Vagina (tissue), 2 donors: ENCODE data around the gene ADAM20. TPM values are rescaled to one million over a fixed set of nuclear protein-coding genes. Genes with fewer than 3 reads are reported as not detected.

Experiments
- DNase-seq, 2 donors: peaks; one replicate each; pipeline ENCODE4 v3.0.0-alpha.2; 2017; ENCODE audit errors: extremely low spot score in 2 of 2
- H3K27ac ChIP-seq: fragments of 200-600 bp; sonication (generic); one replicate; pipeline ENCODE4 v1.5.1; 2019
- H3K27me3 ChIP-seq: fragments of 200-600 bp; sonication (generic); one replicate; pipeline ENCODE4 v1.5.1; 2019
- H3K36me3 ChIP-seq, 2 donors: fragments of 200-600 bp; sonication (generic); one replicate each; pipeline ENCODE4 v1.5.1; 2017 to 2019
- H3K4me1 ChIP-seq: fragments of 200-600 bp; sonication (generic); one replicate; pipeline ENCODE4 v1.5.1; 2019
- H3K4me3 ChIP-seq, 2 donors: fragments of 200-600 bp; sonication (generic); 1 replicate in 1 of 2; 2 replicates in 1 of 2; pipeline ENCODE4 v1.5.1; 2016 to 2019
- H3K9me3 ChIP-seq: fragments of 200-600 bp; sonication (generic); one replicate; pipeline ENCODE4 v1.5.1; 2019
- POLR2A ChIP-seq, 2 donors: fragments of 450-650 bp; IDR thresholded peaks; one replicate each; pipeline ENCODE4 v1.6.1; 2017; ENCODE audit warnings: antibody characterized with exemption in 2 of 2, mild to moderate bottlenecking in 2 of 2, moderate library complexity in 2 of 2
- POLR2AphosphoS5 ChIP-seq, 2 donors: sonication (generic); formaldehyde crosslinking; IDR thresholded peaks; one replicate each; pipeline ENCODE4 v1.9.0; 2017; ENCODE audit warnings: antibody characterized with exemption in 2 of 2, mild to moderate bottlenecking in 2 of 2, low read depth in 1 of 2; ENCODE audit not compliant: insufficient read depth in 1 of 2
- intact Hi-C: fragments of 100-400 bp; cut with DNase I; formaldehyde crosslinking; loops from one replicate; pipeline ENCODE4 v1.15.1; 2023
- small RNA-seq: library from RNA; depleted of rRNA; stranded (forward); fragments of <200 nt; gene quantifications from one replicate; pipeline ENCODE3, GENCODE V24; 2016
- total RNA-seq: library from RNA; depleted of rRNA; stranded (reverse); fragments of >200 nt; gene quantifications from one replicate; pipeline ENCODE4 v1.2.3, GENCODE V29; 2016
- TF ChIP-seq, protein P1 (sequence below), 3 experiments: fragments of 450-650 bp in 2 of 3; fragments of 200-600 bp in 1 of 3; sonication (generic) in 1 of 3; IDR thresholded peaks; one replicate each; pipeline ENCODE4 v1.5.1; 2017 to 2019; ENCODE audit warnings: antibody characterized with exemption in 3 of 3, mild to moderate bottlenecking in 2 of 3, moderate library complexity in 2 of 3

Gene ADAM20
- total RNA-seq, 1 donor from 2014 or later, result 1.2 TPM

- Histone ChIP-seq H3K36me3 (no peaks in the 10 kb centered on the region), H3K4me3 (no peak overlapping the region), H3K27me3 (no peaks in the 10 kb centered on the region), H3K4me1 (no peaks in the 10 kb centered on the region), H3K9me3 (no peaks in the 10 kb centered on the region), H3K27ac (no peak overlapping the region)
- DNase-seq, result no peak
- intact Hi-C loops, result no loop called here
- no peak for TF ChIP-seq POLR2A (IDR thresholded peaks at IDR 0.05)
- TF ChIP-seq POLR2AphosphoS5 (IDR thresholded peaks at IDR 0.05; ENCODE audit: insufficient read depth in 1 of 2, low read depth in 1 of 2), result no peak
- TF ChIP-seq, protein P1, sequence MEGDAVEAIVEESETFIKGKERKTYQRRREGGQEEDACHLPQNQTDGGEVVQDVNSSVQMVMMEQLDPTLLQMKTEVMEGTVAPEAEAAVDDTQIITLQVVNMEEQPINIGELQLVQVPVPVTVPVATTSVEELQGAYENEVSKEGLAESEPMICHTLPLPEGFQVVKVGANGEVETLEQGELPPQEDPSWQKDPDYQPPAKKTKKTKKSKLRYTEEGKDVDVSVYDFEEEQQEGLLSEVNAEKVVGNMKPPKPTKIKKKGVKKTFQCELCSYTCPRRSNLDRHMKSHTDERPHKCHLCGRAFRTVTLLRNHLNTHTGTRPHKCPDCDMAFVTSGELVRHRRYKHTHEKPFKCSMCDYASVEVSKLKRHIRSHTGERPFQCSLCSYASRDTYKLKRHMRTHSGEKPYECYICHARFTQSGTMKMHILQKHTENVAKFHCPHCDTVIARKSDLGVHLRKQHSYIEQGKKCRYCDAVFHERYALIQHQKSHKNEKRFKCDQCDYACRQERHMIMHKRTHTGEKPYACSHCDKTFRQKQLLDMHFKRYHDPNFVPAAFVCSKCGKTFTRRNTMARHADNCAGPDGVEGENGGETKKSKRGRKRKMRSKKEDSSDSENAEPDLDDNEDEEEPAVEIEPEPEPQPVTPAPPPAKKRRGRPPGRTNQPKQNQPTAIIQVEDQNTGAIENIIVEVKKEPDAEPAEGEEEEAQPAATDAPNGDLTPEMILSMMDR (IDR thresholded peaks at IDR 0.05), result no peak
Measured at GRCh38 chr14:70473825-70474224, 61.0 kb downstream of the ADAM20 start.

Small RNA genes lying within 50 kb of the gene (small RNA-seq; reads per million reads assigned to genes)
- not detected for gene RNU6-659P

Other genes with a start within 250 kb of the ADAM20 start
- 23.3 TPM for gene COX16, start 175.3 kb downstream of the ADAM20 start, total RNA-seq
- 20.9 TPM for gene SYNJ2BP, start 117.9 kb downstream of the ADAM20 start, total RNA-seq
- gene ADAM21, start 82.8 kb downstream of the ADAM20 start, total RNA-seq, result not detected
- gene MED6, start 65.7 kb upstream of the ADAM20 start, total RNA-seq, result 37.6 TPM
- 6.1 TPM for gene TTC9, start 106.9 kb upstream of the ADAM20 start, total RNA-seq